SH-SY5Y (cell line): ENCODE measurements around the gene MPC1.

Experiments used
- GATA2 ChIP-seq: IDR thresholded peaks from 2 replicates; pipeline ENCODE4 v1.6.1; 2011; ENCODE audit warnings: mild to moderate bottlenecking, low read depth, low read length
- GATA3 ChIP-seq: IDR thresholded peaks from 2 replicates; pipeline ENCODE4 v1.6.1; 2011; ENCODE audit warnings: low read depth, mild to moderate bottlenecking, low read length, moderate library complexity

DNA sequence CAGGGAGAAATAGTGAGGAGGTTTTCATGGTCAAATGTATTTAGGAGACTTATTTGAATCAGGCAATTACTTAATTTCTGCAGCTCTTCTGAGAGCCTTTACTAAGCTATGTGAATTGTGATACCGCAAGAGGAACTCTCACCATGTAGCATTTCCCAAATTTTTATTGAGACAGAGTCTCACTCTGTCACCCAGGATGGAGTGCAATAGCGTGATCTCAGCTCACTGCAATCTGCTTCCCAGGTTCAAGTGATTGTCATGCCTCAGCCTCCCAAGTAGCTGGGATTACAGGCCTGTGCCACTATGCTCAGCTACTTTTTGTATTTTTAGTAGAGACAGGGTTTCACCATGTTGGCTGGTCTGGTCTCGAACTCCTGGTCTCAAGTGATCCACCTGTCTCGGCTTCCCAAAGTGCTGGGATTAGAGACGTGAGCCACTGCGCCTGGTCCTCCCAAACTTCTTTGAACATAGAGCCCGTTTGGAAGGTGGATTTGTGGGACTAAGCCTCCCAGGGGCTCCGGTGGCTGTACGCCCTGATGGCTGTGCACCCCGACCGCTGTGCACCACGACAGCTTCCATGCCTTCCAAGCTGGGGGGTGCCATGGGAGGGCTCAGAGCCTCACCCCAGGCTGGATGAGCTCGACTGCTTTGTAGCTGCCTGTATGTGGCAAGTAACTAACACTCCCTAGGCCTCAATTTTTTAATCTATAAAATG is 5.7 kb upstream of the MPC1 start:
- TF ChIP-seq GATA2 (no peak), GATA3 (no peak)
